ENCODE results near the gene COL5A1. TPM values are rescaled to one million over a fixed set of nuclear protein-coding genes. Genes with fewer than 3 reads are reported as not detected.

COL5A1 gene
- total RNA-seq, 4 donors from 2014 or later, result 7.1 to 69.3 (median 16.1) TPM

GRCh38 chr9:134655586-134656333 is 14.2 kb downstream of the COL5A1 start:
- Histone ChIP-seq H3K9me3 (no peaks in the 10 kb centered on the region), H3K4me1 (peaks cover 17 to 35% (median 19%) of the 10 kb centered on the region in 4 donors), H3K36me3 (no peaks in the 10 kb centered on the region), H3K4me3 (no peak overlapping the region), H3K27ac (no peak overlapping the region), H3K27me3 (no peaks in the 10 kb centered on the region)
- no peak for TF ChIP-seq CTCF (IDR thresholded peaks at IDR 0.05)
- TF ChIP-seq EP300 (IDR thresholded peaks at IDR 0.05; ENCODE audit: low read depth), result no peak
- intact Hi-C loops (cut with DNase I; ENCODE audit: low total_unique reads), result no loop called here
- no peak for DNase-seq
- in situ Hi-C loops (cut with MboI; ENCODE audit: low pct_ligation_motif_present in 1 of 4, low pct_unique_long_range_greater_than_20kb in 1 of 4, low sequenced_read_pairs in 3 of 4), result no loop called here
- WGBS, 2 donors (ENCODE audit: low coverage in 1 of 2), result 57% methylated on average over 10 of the region's 10 CpGs; no CpG with 5 or more reads in 1 of the 2 donors

GRCh38 chr9:134656334-134657006 is 14.9 kb downstream of the COL5A1 start:
- intact Hi-C loops (cut with DNase I; ENCODE audit: low total_unique reads), result no loop called here
- H3K27me3 ChIP-seq, result no peaks in the 10 kb centered on the region
- in situ Hi-C loops (cut with MboI; ENCODE audit: low pct_ligation_motif_present in 1 of 4, low pct_unique_long_range_greater_than_20kb in 1 of 4, low sequenced_read_pairs in 3 of 4), result no loop called here
- no peak overlapping the region for H3K4me3 ChIP-seq
- H3K4me1 ChIP-seq, result peaks cover 21 to 42% (median 23%) of the 10 kb centered on the region in 4 donors
- WGBS, 2 donors (ENCODE audit: low coverage in 1 of 2), result 57% methylated on average over 12 of the region's 12 CpGs; no CpG with 5 or more reads in 1 of the 2 donors
- no peak for DNase-seq
- TF ChIP-seq POLR2A (IDR thresholded peaks at IDR 0.05) (no peak), EP300 (IDR thresholded peaks at IDR 0.05; ENCODE audit: low read depth) (no peak), POLR2AphosphoS5 (IDR thresholded peaks at IDR 0.05) (no peak), CTCF (IDR thresholded peaks at IDR 0.05) (no peak)
- no peaks in the 10 kb centered on the region for H3K36me3 ChIP-seq
- no peaks in the 10 kb centered on the region for H3K9me3 ChIP-seq
- no peak overlapping the region for H3K27ac ChIP-seq

- no peaks in the 10 kb centered on the region for H3K27me3 ChIP-seq
- 34 to 58% methylated on average over 2 to 20 of the region's 20 CpGs for WGBS, 2 donors (ENCODE audit: low coverage in 1 of 2)
- peak overlapping the region; percentile 15 to 91 (median 82) for H3K27ac ChIP-seq
- no peak for DNase-seq
- in situ Hi-C loops (cut with MboI; ENCODE audit: low pct_ligation_motif_present in 1 of 4, low pct_unique_long_range_greater_than_20kb in 1 of 4, low sequenced_read_pairs in 3 of 4), result no loop called here
- no peak for TF ChIP-seq POLR2AphosphoS5 (IDR thresholded peaks at IDR 0.05)
- TF ChIP-seq POLR2A (IDR thresholded peaks at IDR 0.05), result no peak
- TF ChIP-seq EP300 (IDR thresholded peaks at IDR 0.05; ENCODE audit: low read depth), result no peak
- no peak for TF ChIP-seq CTCF (IDR thresholded peaks at IDR 0.05)
- H3K4me1 ChIP-seq, result peaks cover 28 to 47% (median 32%) of the 10 kb centered on the region in 4 donors
- H3K9me3 ChIP-seq, result no peaks in the 10 kb centered on the region
- intact Hi-C loops (cut with DNase I; ENCODE audit: low total_unique reads), result no loop called here
- no peaks in the 10 kb centered on the region for H3K36me3 ChIP-seq
- H3K4me3 ChIP-seq, result no peak overlapping the region
Measured at GRCh38 chr9:134657666-134658377, 16.2 kb downstream of the COL5A1 start.

GRCh38 chr9:134658378-134658955 is 16.9 kb downstream of the COL5A1 start:
- DNase-seq, result no peak
- WGBS, 2 donors (ENCODE audit: low coverage in 1 of 2), result 20 to 58% methylated on average over 1 to 19 of the region's 19 CpGs

More at GRCh38 chr9:134658378-134658955, 16.9 kb downstream of the COL5A1 start:
- Histone ChIP-seq H3K27me3 (no peaks in the 10 kb centered on the region), H3K4me3 (no peak overlapping the region), H3K9me3 (no peaks in the 10 kb centered on the region), H3K4me1 (peaks cover 33 to 47% (median 38%) of the 10 kb centered on the region in 4 donors), H3K27ac (peak overlapping the region; percentile 2 to 91 (median 82)), H3K36me3 (no peaks in the 10 kb centered on the region)
- no peak for TF ChIP-seq CTCF (IDR thresholded peaks at IDR 0.05)
- TF ChIP-seq POLR2AphosphoS5 (IDR thresholded peaks at IDR 0.05), result no peak
- no peak for TF ChIP-seq EP300 (IDR thresholded peaks at IDR 0.05; ENCODE audit: low read depth)
- intact Hi-C loops (cut with DNase I; ENCODE audit: low total_unique reads) (no loop called here), in situ Hi-C loops (cut with MboI; ENCODE audit: low pct_ligation_motif_present in 1 of 4, low pct_unique_long_range_greater_than_20kb in 1 of 4, low sequenced_read_pairs in 3 of 4) (no loop called here)
